SK-N-SH (cell line): ENCODE measurements around the gene KIRREL1. TPM values are rescaled to one million over a fixed set of nuclear protein-coding genes. Genes with fewer than 3 reads are reported as not detected.

Experiments
- CTCF ChIA-PET: fragments of 300-600, 350-600 bp; formaldehyde crosslinking; extraction: SDS; loops from one replicate; lab custom pipeline; 2021; lab: Yijun Ruan, JAX
- POLR2A ChIA-PET: fragments of 350-600 bp; sonication (Branson Sonifier 250); formaldehyde crosslinking; extraction: SDS; loops from one replicate; lab custom pipeline; 2020; ENCODE audit warnings: antibody characterized with exemption, inconsistent platforms; lab: Yijun Ruan, JAX
- DNase-seq: peaks from one replicate; pipeline ENCODE4 v3.0.0; 2012
- H2AFZ ChIP-seq: fragments of 200-600 bp; sonication (generic); 2 replicates; pipeline ENCODE4 v1.8.1; 2016; ENCODE audit warnings: antibody characterized with exemption, mild to moderate bottlenecking, low read depth
- H3F3A ChIP-seq: fragments of 200-600 bp; sonication (generic); replicated peaks from 2 replicates; pipeline ENCODE3; 2016; ENCODE audit warnings: antibody characterized with exemption, mild to moderate bottlenecking; ENCODE audit not compliant: insufficient read depth
- H3K27ac ChIP-seq, 2 experiments: fragments of 200-500 bp in 1 of 2; fragments of 200-600 bp in 1 of 2; sonication (Bioruptor generic) in 1 of 2; sonication (generic), shearing (Covaris generic) in 1 of 2; 2 replicates each; pipeline versions ENCODE4 v1.5.1 to v1.6.1; 2014 to 2016; ENCODE audit warnings: low read depth in 2 of 2, inconsistent platforms in 1 of 2, low read length in 1 of 2, mild to moderate bottlenecking in 1 of 2, mixed read lengths in 1 of 2
- H3K27me3 ChIP-seq: fragments of 200-600 bp; sonication (generic), shearing (Covaris generic); 2 replicates; pipeline ENCODE4 v1.6.1; 2016; ENCODE audit warnings: mixed run types; ENCODE audit not compliant: insufficient read depth
- H3K36me3 ChIP-seq, 2 experiments: fragments of 200-500 bp in 1 of 2; fragments of 200-600 bp in 1 of 2; sonication (Bioruptor generic) in 1 of 2; sonication (generic) in 1 of 2; replicated peaks in 1 of 2; 2 replicates each; pipeline versions ENCODE3 to v1.5.1; 2014 to 2016; ENCODE audit warnings: low read length in 1 of 2, mild to moderate bottlenecking in 1 of 2; ENCODE audit not compliant: insufficient read depth in 2 of 2, control insufficient read depth in 1 of 2
- H3K4me1 ChIP-seq, 2 experiments: fragments of 200-500 bp in 1 of 2; fragments of 200-600 bp in 1 of 2; sonication (Bioruptor generic) in 1 of 2; sonication (generic), shearing (Covaris generic) in 1 of 2; 2 replicates each; pipeline versions ENCODE4 v1.5.1 to v1.6.1; 2014 to 2016; ENCODE audit warnings: low read depth in 1 of 2, low read length in 1 of 2, mixed run types in 1 of 2; ENCODE audit not compliant: insufficient read depth in 2 of 2, control insufficient read depth in 1 of 2
- H3K4me2 ChIP-seq: fragments of 200-600 bp; sonication (generic), shearing (Covaris generic); 2 replicates; pipeline ENCODE4 v1.6.1; 2017; ENCODE audit warnings: mixed run types
- H3K4me3 ChIP-seq, 2 experiments: fragments of 200-500 bp in 1 of 2; fragments of 200-600 bp in 1 of 2; sonication (Bioruptor generic) in 1 of 2; sonication (generic), shearing (Covaris generic) in 1 of 2; 2 replicates each; pipeline versions ENCODE4 v1.5.1 to v1.8.1; 2014 to 2016; ENCODE audit warnings: low read depth in 2 of 2, inconsistent platforms in 1 of 2, low read length in 1 of 2, mild to moderate bottlenecking in 1 of 2, mixed read lengths in 1 of 2, moderate library complexity in 1 of 2
- H3K79me2 ChIP-seq: fragments of 200-600 bp; sonication (generic); 2 replicates; pipeline ENCODE4 v1.8.1; 2017; ENCODE audit warnings: mild to moderate bottlenecking; ENCODE audit not compliant: insufficient read depth
- H3K9ac ChIP-seq: fragments of 200-600 bp; sonication (generic); 2 replicates; pipeline ENCODE4 v1.6.1; 2017; ENCODE audit warnings: mixed run types
- H3K9me2 ChIP-seq: fragments of 200-600 bp; sonication (generic); 2 replicates; pipeline ENCODE4 v1.6.1; 2017; ENCODE audit warnings: mixed run types
- H3K9me3 ChIP-seq: fragments of 200-600 bp; sonication (generic); 2 replicates; pipeline ENCODE4 v1.6.1; 2017; ENCODE audit warnings: mixed run types, mild to moderate bottlenecking, moderate library complexity
- H4K20me1 ChIP-seq: fragments of 200-600 bp; sonication (generic); 2 replicates; pipeline ENCODE4 v1.6.1; 2017; ENCODE audit warnings: mild to moderate bottlenecking, mixed run types; ENCODE audit not compliant: insufficient read depth
- CHD2 ChIP-seq: fragments of 150-350 bp; IDR thresholded peaks from 2 replicates; pipeline ENCODE4 v1.6.1; 2018; ENCODE audit warnings: low read length; ENCODE audit not compliant: partially characterized antibody
- ELF1 ChIP-seq: IDR thresholded peaks from 2 replicates; pipeline ENCODE4 v1.4.0; 2012
- EZH2phosphoT487 ChIP-seq: fragments of 200-600 bp; sonication (generic); IDR thresholded peaks from 2 replicates; pipeline ENCODE4 v1.6.1; 2017; ENCODE audit warnings: low read depth, mixed run types, mild to moderate bottlenecking, antibody characterized with exemption, moderate library complexity, borderline replicate concordance
- FOSL2 ChIP-seq: IDR thresholded peaks from 2 replicates; pipeline ENCODE4 v1.4.0; 2012; ENCODE audit warnings: low read depth, mild to moderate bottlenecking, moderate library complexity, borderline replicate concordance
- FOXJ3 ChIP-seq: sonication (generic); formaldehyde crosslinking; IDR thresholded peaks from 2 replicates; pipeline ENCODE4 v1.5.1; 2020; ENCODE audit warnings: mild to moderate bottlenecking, missing genetic modification reagents
- GABPA ChIP-seq: IDR thresholded peaks from 2 replicates; pipeline ENCODE4 v1.4.0; 2012; ENCODE audit warnings: low read depth, mild to moderate bottlenecking
- MAX ChIP-seq: IDR thresholded peaks from 2 replicates; pipeline ENCODE4 v1.4.0; 2012; ENCODE audit warnings: low read depth
- MXI1 ChIP-seq: IDR thresholded peaks from 2 replicates; pipeline ENCODE4 v1.6.1; 2012; ENCODE audit warnings: mild to moderate bottlenecking, low read depth, low read length, improper control_type of control experiment
- NFIC ChIP-seq: IDR thresholded peaks from 2 replicates; pipeline ENCODE4 v1.4.0; 2012; ENCODE audit warnings: borderline replicate concordance
- NRF1 ChIP-seq: IDR thresholded peaks from 2 replicates; pipeline ENCODE4 v1.6.1; 2012; ENCODE audit warnings: low read depth, mild to moderate bottlenecking, low read length
- POLR2AphosphoS5 ChIP-seq: IDR thresholded peaks from 2 replicates; pipeline ENCODE4 v1.6.1; 2012; ENCODE audit warnings: low read depth, low read length
- RAD21 ChIP-seq: IDR thresholded peaks from 2 replicates; pipeline ENCODE4 v1.6.1; 2012; ENCODE audit warnings: mild to moderate bottlenecking, low read length
- RFX5 ChIP-seq: IDR thresholded peaks from 2 replicates; pipeline ENCODE4 v1.6.1; 2012; ENCODE audit warnings: mild to moderate bottlenecking, improper control_type of control experiment, low read length
- SIN3A ChIP-seq: IDR thresholded peaks from 2 replicates; pipeline ENCODE4 v1.6.1; 2012; ENCODE audit warnings: low read depth, mild to moderate bottlenecking, low read length, moderate library complexity, borderline replicate concordance
- SMC3 ChIP-seq: IDR thresholded peaks from 2 replicates; pipeline ENCODE4 v1.6.1; 2012; ENCODE audit warnings: low read depth, low read length, improper control_type of control experiment
- TAF1 ChIP-seq: IDR thresholded peaks from 2 replicates; pipeline ENCODE4 v1.6.1; 2012; ENCODE audit warnings: low read depth, mild to moderate bottlenecking, low read length, moderate library complexity, borderline replicate concordance
- TCF12 ChIP-seq: IDR thresholded peaks from 2 replicates; pipeline ENCODE4 v1.4.0; 2012
- TEAD4 ChIP-seq: IDR thresholded peaks from 2 replicates; pipeline ENCODE4 v1.4.0; 2012; ENCODE audit warnings: mild to moderate bottlenecking, borderline replicate concordance; ENCODE audit not compliant: insufficient read depth
- YY1 ChIP-seq: IDR thresholded peaks from 2 replicates; pipeline ENCODE4 v1.4.0; 2012; ENCODE audit warnings: low read depth, mild to moderate bottlenecking
- WGBS: methylation state at CpG from one replicate; pipeline ENCODE4 v1.1.6; 2017; ENCODE audit warnings: low lambda C conversion rate; 5-methylcytosine and 5-hydroxymethylcytosine counted together
- polyA plus RNA-seq, 3 experiments: library from polyadenylated mRNA; depleted of rRNA; stranded (reverse); fragments of >200 nt; gene quantifications; 2 replicates each; pipeline ENCODE4 v1.2.3, GENCODE V29; 2012
- TF ChIP-seq, protein P1 (sequence below): fragments of 150-350 bp; IDR thresholded peaks from 2 replicates; pipeline ENCODE4 v1.6.1; 2017; ENCODE audit warnings: antibody characterized with exemption, low read length, low read depth, borderline replicate concordance
- TF ChIP-seq, protein P2 (sequence below): fragments of 200-600 bp; sonication (generic); IDR thresholded peaks from 2 replicates; pipeline ENCODE4 v1.6.1; 2017; ENCODE audit warnings: antibody characterized with exemption, mild to moderate bottlenecking, moderate library complexity
- TF ChIP-seq, protein P3 (sequence below): IDR thresholded peaks from 2 replicates; pipeline ENCODE4 v1.4.0; 2012; ENCODE audit warnings: low read depth, borderline replicate concordance

KIRREL1 gene
- polyA plus RNA-seq, 1 of the 3 experiments (the other 2 are of a cell fraction): 47.8 TPM

DNA sequence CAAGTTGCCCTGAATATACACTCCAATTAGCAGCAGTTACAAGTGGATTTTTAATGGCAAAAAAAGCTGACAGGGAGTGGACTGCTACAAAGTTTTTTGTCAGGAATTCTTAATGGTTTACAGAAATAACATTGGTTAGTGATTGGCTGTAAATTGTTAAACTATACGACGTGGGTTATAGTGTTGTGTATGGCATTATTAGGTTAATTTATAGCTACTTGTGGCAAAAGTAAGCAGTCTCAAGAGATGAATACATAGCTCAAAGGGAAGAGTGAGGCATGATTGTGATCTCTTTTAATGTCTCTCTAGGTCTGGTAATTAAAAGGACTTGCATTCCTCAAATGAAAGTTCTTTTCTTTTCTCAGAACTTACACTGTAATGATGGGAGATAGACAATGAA is 111.4 kb downstream of the KIRREL1 start:
- no peak for DNase-seq
- H3K9ac ChIP-seq: no peak overlapping the region
- no peak overlapping the region for H3K4me2 ChIP-seq
- no peak for TF ChIP-seq MXI1
- TF ChIP-seq TAF1: no peak
- TF ChIP-seq, protein P1, sequence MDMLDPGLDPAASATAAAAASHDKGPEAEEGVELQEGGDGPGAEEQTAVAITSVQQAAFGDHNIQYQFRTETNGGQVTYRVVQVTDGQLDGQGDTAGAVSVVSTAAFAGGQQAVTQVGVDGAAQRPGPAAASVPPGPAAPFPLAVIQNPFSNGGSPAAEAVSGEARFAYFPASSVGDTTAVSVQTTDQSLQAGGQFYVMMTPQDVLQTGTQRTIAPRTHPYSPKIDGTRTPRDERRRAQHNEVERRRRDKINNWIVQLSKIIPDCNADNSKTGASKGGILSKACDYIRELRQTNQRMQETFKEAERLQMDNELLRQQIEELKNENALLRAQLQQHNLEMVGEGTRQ: no peak
- no peak for TF ChIP-seq RAD21
- TF ChIP-seq TEAD4: no peak
- TF ChIP-seq GABPA: no peak
- TF ChIP-seq RFX5: no peak
- TF ChIP-seq NRF1: no peak
- TF ChIP-seq ELF1: no peak
- no peak for TF ChIP-seq NFIC
- no peak for TF ChIP-seq FOXJ3 (CRISPR knock-in tag)
- TF ChIP-seq, protein P2, sequence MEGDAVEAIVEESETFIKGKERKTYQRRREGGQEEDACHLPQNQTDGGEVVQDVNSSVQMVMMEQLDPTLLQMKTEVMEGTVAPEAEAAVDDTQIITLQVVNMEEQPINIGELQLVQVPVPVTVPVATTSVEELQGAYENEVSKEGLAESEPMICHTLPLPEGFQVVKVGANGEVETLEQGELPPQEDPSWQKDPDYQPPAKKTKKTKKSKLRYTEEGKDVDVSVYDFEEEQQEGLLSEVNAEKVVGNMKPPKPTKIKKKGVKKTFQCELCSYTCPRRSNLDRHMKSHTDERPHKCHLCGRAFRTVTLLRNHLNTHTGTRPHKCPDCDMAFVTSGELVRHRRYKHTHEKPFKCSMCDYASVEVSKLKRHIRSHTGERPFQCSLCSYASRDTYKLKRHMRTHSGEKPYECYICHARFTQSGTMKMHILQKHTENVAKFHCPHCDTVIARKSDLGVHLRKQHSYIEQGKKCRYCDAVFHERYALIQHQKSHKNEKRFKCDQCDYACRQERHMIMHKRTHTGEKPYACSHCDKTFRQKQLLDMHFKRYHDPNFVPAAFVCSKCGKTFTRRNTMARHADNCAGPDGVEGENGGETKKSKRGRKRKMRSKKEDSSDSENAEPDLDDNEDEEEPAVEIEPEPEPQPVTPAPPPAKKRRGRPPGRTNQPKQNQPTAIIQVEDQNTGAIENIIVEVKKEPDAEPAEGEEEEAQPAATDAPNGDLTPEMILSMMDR: no peak
- TF ChIP-seq SMC3: no peak
- no peak for TF ChIP-seq POLR2AphosphoS5
- no peak for TF ChIP-seq FOSL2
- TF ChIP-seq CHD2: no peak
- H3K9me2 ChIP-seq: no peaks in the 10 kb centered on the region
- POLR2A ChIA-PET: no interaction called here
- H3K27ac ChIP-seq: no peak overlapping the region
- H3K4me3 ChIP-seq: no peak overlapping the region
- no peaks in the 10 kb centered on the region for H3K36me3 ChIP-seq
- peaks cover 0 to 13% of the 10 kb centered on the region in 2 experiments; a peak in 1 of 4 replicates for H3K4me1 ChIP-seq
- peaks cover 5% of the 10 kb centered on the region for H3F3A ChIP-seq
- no peaks in the 10 kb centered on the region for H3K79me2 ChIP-seq
- no peak overlapping the region for H2AFZ ChIP-seq
- 25% methylated on average over 2 of the region's 2 CpGs for WGBS
- H3K9me3 ChIP-seq: no peaks in the 10 kb centered on the region
- CTCF ChIA-PET: interaction anchor here (0.5 to 1.4 kb wide), 3 partner anchors 9 to 21 kb away, joined by 3 read pairs; no protein-coding TSS in a partner anchor
- no peaks in the 10 kb centered on the region for H3K27me3 ChIP-seq
- H4K20me1 ChIP-seq: no peaks in the 10 kb centered on the region

DNA sequence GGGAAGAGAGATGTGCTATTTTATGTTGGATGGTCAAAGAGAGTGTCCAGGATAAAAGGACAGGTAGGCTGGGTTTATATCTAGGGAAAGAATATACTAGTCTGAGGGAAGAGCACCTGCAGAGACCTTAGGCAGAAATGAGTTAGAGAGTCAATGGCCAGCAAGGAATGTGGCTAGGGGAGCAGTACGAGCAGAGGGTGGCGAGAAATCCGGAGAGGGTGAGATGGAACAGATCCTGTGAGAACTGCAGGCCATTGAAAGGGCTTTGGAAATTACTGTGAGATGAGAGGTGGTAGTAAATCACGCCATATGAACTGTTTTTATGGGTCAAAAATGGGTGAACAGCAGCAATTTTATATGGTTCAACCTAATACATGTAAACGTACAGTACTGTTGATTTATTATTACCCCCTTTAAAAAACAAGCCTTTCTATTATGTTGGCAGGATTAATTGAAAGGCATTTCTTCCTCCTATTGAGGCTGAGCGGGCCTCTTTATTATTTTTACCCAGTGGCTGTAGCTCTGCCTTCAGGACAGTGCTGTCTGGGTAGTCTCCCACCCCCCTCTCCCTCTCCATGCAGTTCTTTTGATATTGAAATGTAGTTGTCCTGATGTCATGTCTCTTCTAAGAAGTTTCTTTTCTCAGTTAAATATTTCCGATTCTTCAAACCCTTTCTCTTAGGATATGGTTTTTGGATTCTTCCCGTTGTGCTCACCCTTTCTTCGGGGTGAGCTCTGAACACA is 112.1 kb downstream of the KIRREL1 start:
- H4K20me1 ChIP-seq: no peaks in the 10 kb centered on the region
- TF ChIP-seq, protein P3, sequence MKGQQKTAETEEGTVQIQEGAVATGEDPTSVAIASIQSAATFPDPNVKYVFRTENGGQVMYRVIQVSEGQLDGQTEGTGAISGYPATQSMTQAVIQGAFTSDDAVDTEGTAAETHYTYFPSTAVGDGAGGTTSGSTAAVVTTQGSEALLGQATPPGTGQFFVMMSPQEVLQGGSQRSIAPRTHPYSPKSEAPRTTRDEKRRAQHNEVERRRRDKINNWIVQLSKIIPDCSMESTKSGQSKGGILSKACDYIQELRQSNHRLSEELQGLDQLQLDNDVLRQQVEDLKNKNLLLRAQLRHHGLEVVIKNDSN: no peak
- TF ChIP-seq RFX5 (no peak), EZH2phosphoT487 (no peak), ELF1 (no peak), SIN3A (no peak), FOSL2 (no peak), TCF12 (no peak), YY1 (no peak), CHD2 (no peak), FOXJ3 (CRISPR knock-in tag) (no peak), MAX (no peak)
- TF ChIP-seq, protein P1: no peak
- TF ChIP-seq, all 33 proteins: peak for 0
- no peak overlapping the region for H3K27ac ChIP-seq
- no peak overlapping the region for H3K4me3 ChIP-seq
- H3K27me3 ChIP-seq: no peaks in the 10 kb centered on the region
- H3K9me2 ChIP-seq: no peaks in the 10 kb centered on the region
- CTCF ChIA-PET: interaction anchor here (0.8 to 1.4 kb wide), 3 partner anchors 16 to 113 kb away, joined by 3 read pairs; no protein-coding TSS in a partner anchor
- no peak for DNase-seq
- no peaks in the 10 kb centered on the region for H3K79me2 ChIP-seq
- no peaks in the 10 kb centered on the region for H3K9me3 ChIP-seq
- H3K36me3 ChIP-seq: no peaks in the 10 kb centered on the region
- POLR2A ChIA-PET: no interaction called here
- H3K9ac ChIP-seq: no peak overlapping the region
- no peak overlapping the region for H3K4me2 ChIP-seq
- WGBS: 48% methylated on average over 9 of the region's 9 CpGs
- no peak overlapping the region for H2AFZ ChIP-seq
- H3K4me1 ChIP-seq: peaks cover 0 to 13% of the 10 kb centered on the region in 2 experiments; a peak in 1 of 4 replicates
- peaks cover 5% of the 10 kb centered on the region for H3F3A ChIP-seq
